Activated naive CD8-positive, alpha-beta T cell treated with anti-CD3 and anti-CD28 coated beads, Interleukin-2, amount 10 ng/mL, durations not matched to agents 7 days and 5 days (primary cell): ENCODE results near the gene TRIM75. TPM values are rescaled to one million over a fixed set of nuclear protein-coding genes. Genes with fewer than 3 reads are reported as not detected.
"Not testable (repeated sequence)": the region's sequence is repeated elsewhere in the genome, so short reads cannot be mapped to it uniquely, and the experiment has no call there.

Experiments used
- ATAC-seq: fragments of 150-1000 bp; cut with Tn5 transposase; one replicate; pipeline ENCODE4 v1.10.0; 2021; ENCODE audit warnings: low read depth, moderate library complexity
- POLR2A ChIA-PET: fragments of 350-600 bp; sonication (Branson Sonifier 250); formaldehyde crosslinking; loops from one replicate; lab custom pipeline; 2021; ENCODE audit warnings: antibody characterized with exemption; lab: Charles Lee
- DNase-seq: peaks from one replicate; pipeline ENCODE4 v3.0.0; 2021
- H3K27ac Mint-ChIP-seq: one replicate; pipeline ENCODE4 v1.8.0; 2022; ENCODE audit warnings: mild to moderate bottlenecking, mixed read lengths
- H3K27me3 Mint-ChIP-seq: one replicate; pipeline ENCODE4 v1.8.0; 2022; ENCODE audit warnings: mild to moderate bottlenecking, moderate library complexity, mixed read lengths
- H3K36me3 Mint-ChIP-seq: one replicate; pipeline ENCODE4 v1.8.0; 2021; ENCODE audit warnings: mild to moderate bottlenecking, mixed read lengths
- H3K4me1 Mint-ChIP-seq: one replicate; pipeline ENCODE4 v1.8.0; 2021; ENCODE audit warnings: mixed read lengths
- H3K4me3 Mint-ChIP-seq: one replicate; pipeline ENCODE4 v1.8.0; 2022; ENCODE audit warnings: mild to moderate bottlenecking, moderate library complexity, mixed read lengths
- H3K9me3 Mint-ChIP-seq: one replicate; pipeline ENCODE4 v1.8.0; 2021; ENCODE audit warnings: mixed read lengths
- total RNA-seq, 2 experiments: library from RNA; stranded (reverse); gene quantifications; one replicate each; pipeline ENCODE4 v1.2.3, GENCODE V29; 2021

TRIM75 gene
- total RNA-seq, 2 experiments from 2014 or later: not detected

DNA sequence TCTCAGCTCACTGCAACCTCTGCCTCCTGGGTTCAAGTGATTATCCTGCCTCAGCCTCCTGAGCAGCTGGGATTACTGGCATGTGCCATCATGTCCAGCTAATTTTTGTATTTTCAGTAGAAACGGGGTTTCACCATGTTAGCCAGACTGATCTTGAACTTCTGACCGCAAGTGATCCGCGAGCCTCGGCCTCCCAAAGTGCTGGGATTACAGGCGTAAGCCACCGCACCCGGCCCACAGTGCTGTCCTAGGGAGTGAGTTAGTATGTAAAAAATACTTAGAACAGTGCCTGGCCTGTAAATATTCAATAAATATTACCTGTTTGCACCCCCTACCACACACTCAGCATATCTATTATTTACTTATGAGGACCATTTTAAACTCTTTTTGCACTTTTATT, 38.5 kb downstream of the TRIM75 start:
- H3K27ac Mint-ChIP-seq, H3K4me1 Mint-ChIP-seq, POLR2A ChIA-PET, H3K36me3 Mint-ChIP-seq, H3K4me3 Mint-ChIP-seq, H3K9me3 Mint-ChIP-seq, H3K27me3 Mint-ChIP-seq, ATAC-seq, DNase-seq: not testable (repeated sequence)

DNA sequence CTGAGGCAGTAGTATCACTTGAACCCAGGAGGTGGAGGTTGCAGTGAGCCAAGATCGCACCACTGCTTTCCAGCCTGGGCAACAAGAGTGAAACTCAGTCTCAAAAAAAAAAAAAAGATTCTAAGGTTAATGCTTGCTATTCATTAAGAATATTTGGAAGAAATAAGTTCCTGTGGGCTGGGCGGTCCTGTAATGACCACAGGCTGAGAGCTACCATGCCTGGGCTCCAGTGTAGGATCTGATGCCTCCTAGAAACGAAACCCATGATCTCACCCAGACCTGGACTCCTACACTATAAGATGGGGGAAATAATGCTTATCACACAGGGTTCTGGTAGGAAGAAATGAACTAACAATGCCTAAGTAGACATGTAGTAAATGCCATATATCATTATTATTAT, 41.2 kb downstream of the TRIM75 start:
- POLR2A ChIA-PET: no interaction called here

DNA sequence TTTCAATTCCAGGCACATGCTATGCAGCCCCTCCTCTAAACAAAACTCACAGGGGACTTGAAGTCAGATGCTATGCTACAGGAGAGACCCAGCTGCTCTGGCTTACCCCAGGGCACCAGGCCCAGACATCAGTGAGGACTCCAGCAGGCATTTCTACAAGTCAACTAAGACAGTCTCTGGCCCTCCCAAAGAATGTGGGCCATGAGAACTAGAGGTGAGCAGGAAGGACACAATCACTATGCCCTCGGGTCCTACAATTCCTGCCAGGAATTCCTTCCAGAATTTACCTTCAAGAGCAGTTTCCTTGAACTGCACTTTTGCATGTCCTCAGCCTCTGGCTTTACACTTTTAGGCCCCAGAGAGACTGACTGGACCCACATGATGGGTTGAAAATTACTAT, 41.6 kb downstream of the TRIM75 start:
- ATAC-seq: no peak
- Mint-ChIP-seq H3K9me3 (no peaks in the 10 kb centered on the region), H3K4me1 (no peaks in the 10 kb centered on the region), H3K4me3 (no peak overlapping the region), H3K27ac (no peak overlapping the region), H3K36me3 (no peaks in the 10 kb centered on the region), H3K27me3 (no peaks in the 10 kb centered on the region)
- DNase-seq: no peak
- POLR2A ChIA-PET: no interaction called here

More for the DNA sequence above, 41.2 kb downstream of the TRIM75 start:
- H3K9me3 Mint-ChIP-seq: no peaks in the 10 kb centered on the region
- H3K27me3 Mint-ChIP-seq: no peaks in the 10 kb centered on the region
- DNase-seq (no peak), ATAC-seq (no peak)
- no peak overlapping the region for H3K4me3 Mint-ChIP-seq
- no peaks in the 10 kb centered on the region for H3K36me3 Mint-ChIP-seq
- H3K4me1 Mint-ChIP-seq: no peaks in the 10 kb centered on the region
- H3K27ac Mint-ChIP-seq: no peak overlapping the region

DNA sequence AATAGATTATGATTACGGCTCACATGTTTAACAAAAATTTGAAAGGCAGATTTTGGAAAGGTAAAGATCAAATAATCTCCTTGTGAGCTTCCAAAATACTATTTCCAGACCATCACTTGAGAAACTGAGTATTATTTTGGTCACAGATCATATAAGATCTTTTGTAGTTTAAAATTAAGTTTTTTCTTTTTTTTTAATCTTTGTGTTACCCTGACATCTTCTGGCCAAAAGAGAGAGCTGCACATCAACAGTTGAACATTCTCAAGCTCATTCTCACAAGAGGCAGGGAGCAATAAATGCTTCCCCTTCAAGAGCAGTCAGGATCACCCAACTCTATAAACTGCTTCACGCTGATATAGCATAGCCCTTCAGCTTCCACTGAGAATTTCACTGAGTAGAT, 43.1 kb downstream of the TRIM75 start:
- POLR2A ChIA-PET: no interaction called here
- no peak overlapping the region for H3K27ac Mint-ChIP-seq
- DNase-seq: no peak
- H3K4me3 Mint-ChIP-seq: no peak overlapping the region
- no peaks in the 10 kb centered on the region for H3K9me3 Mint-ChIP-seq
- H3K36me3 Mint-ChIP-seq: no peaks in the 10 kb centered on the region
- no peaks in the 10 kb centered on the region for H3K4me1 Mint-ChIP-seq
- no peaks in the 10 kb centered on the region for H3K27me3 Mint-ChIP-seq
- ATAC-seq: no peak

DNA sequence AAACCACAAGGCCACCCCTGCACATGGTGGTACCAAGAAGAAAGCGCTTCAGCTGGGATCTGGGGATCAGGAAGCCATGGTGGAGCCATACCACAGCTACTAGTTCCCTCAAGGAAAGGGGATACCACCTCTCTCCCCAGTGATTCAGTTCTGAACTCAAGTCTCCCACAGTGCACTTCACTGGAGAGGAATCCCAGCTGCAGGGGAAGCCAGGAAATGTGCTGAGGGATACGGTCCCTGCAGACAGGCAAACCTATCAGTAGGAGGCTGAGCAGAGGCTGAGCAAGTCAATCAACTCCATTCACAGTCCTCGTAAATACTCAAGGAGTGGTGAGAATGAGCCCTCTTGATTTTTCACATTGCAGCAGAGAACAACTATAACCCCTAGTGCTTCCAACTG, 48.0 kb downstream of the TRIM75 start:
- Mint-ChIP-seq H3K27me3 (no peaks in the 10 kb centered on the region), H3K4me1 (no peaks in the 10 kb centered on the region), H3K36me3 (peaks cover 2% of the 10 kb centered on the region), H3K4me3 (no peak overlapping the region), H3K27ac (no peak overlapping the region), H3K9me3 (no peaks in the 10 kb centered on the region)
- DNase-seq: no peak
- no peak for ATAC-seq
- POLR2A ChIA-PET: no interaction called here

DNA sequence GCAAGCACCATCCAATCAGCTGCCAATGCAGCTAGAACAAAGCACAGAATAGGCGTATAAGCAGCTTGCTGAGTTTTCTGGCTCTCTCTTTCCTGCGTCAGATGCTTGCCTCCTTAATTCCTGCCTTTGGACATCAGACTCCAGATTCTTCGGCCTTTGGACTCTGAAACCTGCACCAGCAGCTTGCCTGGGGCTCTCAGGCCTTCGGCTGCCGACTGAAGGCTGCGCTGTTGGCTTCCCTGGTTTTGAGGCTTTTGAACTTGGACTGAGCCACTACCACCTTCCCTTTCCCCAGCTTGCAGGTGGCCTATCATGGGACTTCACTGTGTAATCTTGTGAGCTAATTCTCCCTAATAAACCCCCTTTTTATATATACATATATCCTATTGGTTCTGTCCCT, 52.9 kb downstream of the TRIM75 start:
- H3K27me3 Mint-ChIP-seq: no peaks in the 10 kb centered on the region
- peaks cover 5% of the 10 kb centered on the region for H3K4me1 Mint-ChIP-seq
- H3K36me3 Mint-ChIP-seq: peaks cover 2% of the 10 kb centered on the region
- POLR2A ChIA-PET: no interaction called here
- H3K4me3 Mint-ChIP-seq: no peak overlapping the region
- ATAC-seq (no peak), DNase-seq (no peak)
- H3K9me3 Mint-ChIP-seq: no peaks in the 10 kb centered on the region
- H3K27ac Mint-ChIP-seq: no peak overlapping the region

Other genes with a start within 250 kb of the TRIM75 start
- not detected for gene APELA, start 176.7 kb upstream of the TRIM75 start, total RNA-seq
- gene TRIM61, start 76.2 kb upstream of the TRIM75 start, total RNA-seq: 1 to 10 TPM; 2.9 to 3.1 TPM
- not detected for gene TRIM60, start 21.9 kb upstream of the TRIM75 start, total RNA-seq
- 1 to 10 TPM; 8.2 to 8.5 TPM for gene TMEM192, start 59.0 kb downstream of the TRIM75 start, total RNA-seq
- 10 to 100 TPM; 35.8 to 37.7 TPM for gene KLHL2, start 153.7 kb downstream of the TRIM75 start, total RNA-seq